Panc1 (cell line): ENCODE data around the gene HAGHL. TPM values are rescaled to one million over a fixed set of nuclear protein-coding genes. Genes with fewer than 3 reads are reported as not detected.

Experiments
- ATAC-seq: fragments of 200-7000 bp; cut with Tn5 transposase; 2 replicates; pipeline ENCODE4 v1.9.1; 2020; ENCODE audit warnings: mild to moderate bottlenecking, moderate library complexity
- BruUV-seq: library from RNA; stranded (reverse); fragments of 400-500 nt; replicated peaks from 2 replicates; lab custom pipeline; 2021; lab: Mats Ljungman, UMichigan
- CTCF ChIA-PET: fragments of 300-600 bp; sonication (Branson Sonifier 250); formaldehyde crosslinking; loops from one replicate; lab custom pipeline; 2022; ENCODE audit warnings: antibody characterized with exemption; lab: Charles Lee
- POLR2A ChIA-PET: fragments of 300-600 bp; sonication (Branson Sonifier 250); formaldehyde crosslinking; loops from one replicate; lab custom pipeline; 2022; ENCODE audit warnings: antibody characterized with exemption; lab: Charles Lee
- DNase-seq: peaks from one replicate; pipeline ENCODE4 v3.0.0-alpha.2; 2010; ENCODE audit warnings: low read depth, low spot score
- H3K27ac ChIP-seq: 2 replicates; pipeline ENCODE4 v1.5.1; 2011; ENCODE audit warnings: mild to moderate bottlenecking, low read length, inconsistent platforms
- H3K27me3 ChIP-seq: fragments of 200-500 bp; sonication (Bioruptor generic); 2 replicates; pipeline ENCODE4 v1.6.0; 2014; ENCODE audit warnings: low read length, inconsistent platforms; ENCODE audit not compliant: control insufficient read depth, insufficient read depth
- H3K36me3 ChIP-seq: fragments of 200-500 bp; sonication (Bioruptor generic); 2 replicates; pipeline ENCODE4 v1.5.1; 2014; ENCODE audit warnings: inconsistent platforms, mild to moderate bottlenecking, low read length, moderate library complexity; ENCODE audit not compliant: control insufficient read depth, insufficient read depth
- H3K4me1 ChIP-seq: 2 replicates; pipeline ENCODE4 v1.5.1; 2011; ENCODE audit warnings: inconsistent platforms, mild to moderate bottlenecking, low read length, moderate library complexity; ENCODE audit not compliant: control insufficient read depth, insufficient read depth
- H3K4me3 ChIP-seq, 2 experiments: 2 replicates each; pipeline ENCODE4 v1.5.1; 2011 to 2012; ENCODE audit warnings: low read depth in 2 of 2, low read length in 2 of 2, mild to moderate bottlenecking in 2 of 2, inconsistent platforms in 1 of 2, moderate library complexity in 1 of 2
- H3K9me3 ChIP-seq: fragments of 200-500 bp; sonication (Bioruptor generic); 2 replicates; pipeline ENCODE4 v1.5.1; 2014; ENCODE audit warnings: low read depth, mild to moderate bottlenecking, inconsistent platforms, low read length, moderate library complexity; ENCODE audit not compliant: control insufficient read depth, insufficient read depth
- CTCF ChIP-seq: fragments of 450-650 bp; IDR thresholded peaks from 2 replicates; pipeline ENCODE4 v1.5.1; 2017; ENCODE audit warnings: mild to moderate bottlenecking
- POLR2AphosphoS5 ChIP-seq: IDR thresholded peaks from 2 replicates; pipeline ENCODE4 v1.6.1; 2012; ENCODE audit warnings: mild to moderate bottlenecking, low read depth, low read length, moderate library complexity
- REST ChIP-seq, 2 experiments: IDR thresholded peaks; 2 replicates each; pipeline ENCODE4 v1.6.1; 2011 to 2012; ENCODE audit warnings: low read depth in 2 of 2, control low read depth in 1 of 2, low read length in 1 of 2, mild to moderate bottlenecking in 1 of 2, moderate library complexity in 1 of 2; ENCODE audit not compliant: insufficient read depth in 1 of 2
- SIN3A ChIP-seq: IDR thresholded peaks from 2 replicates; pipeline ENCODE4 v1.6.1; 2012; ENCODE audit warnings: low read depth, mild to moderate bottlenecking, low read length, moderate library complexity, borderline replicate concordance; ENCODE audit not compliant: insufficient read depth
- TCF7L2 ChIP-seq: IDR thresholded peaks from 2 replicates; pipeline ENCODE4 v1.6.1; 2011; ENCODE audit warnings: mild to moderate bottlenecking, low read depth, low read length, inconsistent platforms
- in situ Hi-C: cut with HindIII; loops from 2 replicates; pipeline ENCODE4 v1.10.0; 2016; ENCODE audit warnings: low sequenced_read_pairs, low pct_unique_long_range_greater_than_20kb
- intact Hi-C: fragments of 100-400 bp; cut with micrococcal nuclease; formaldehyde crosslinking; loops from one replicate; pipeline ENCODE4 v1.10.0; 2022; ENCODE audit not compliant: unreplicated experiment
- total RNA-seq: library from RNA; stranded (reverse); gene quantifications from one replicate; pipeline ENCODE4 v1.2.1, GENCODE V29; 2021; ENCODE audit not compliant: unreplicated experiment

HAGHL gene
- total RNA-seq, 1 experiment from 2014 or later = 41.1 TPM

- no TSS peak for BruUV-seq
- Histone ChIP-seq H3K4me1 (peaks cover under 1% of the 10 kb centered on the region), H3K36me3 (no peaks in the 10 kb centered on the region), H3K9me3 (no peaks in the 10 kb centered on the region), H3K27ac (no peak overlapping the region), H3K4me3 (no peak overlapping the region), H3K27me3 (no peaks in the 10 kb centered on the region)
- ChIA-PET CTCF (no interaction called here), POLR2A (no interaction called here)
- DNase-seq = no peak
- in situ Hi-C loops (no loop called here), intact Hi-C loops (no loop called here)
- TF ChIP-seq POLR2AphosphoS5 (no peak), TCF7L2 (no peak), CTCF (no peak), SIN3A (no peak), REST (IDR thresholded peaks at IDR 0.05; ENCODE audit: insufficient read depth in 1 of 2, low read depth in 2 of 2, low read length in 1 of 2) (no peak)
- peak; percentile 39 for ATAC-seq
These were observed 41.5 kb downstream of the HAGHL start for GRCh38 chr16:768428-768827.

- H3K4me3 ChIP-seq = no peak overlapping the region
These were observed 42.4 kb downstream of the HAGHL start for GRCh38 chr16:769184-769784.

More at GRCh38 chr16:769184-769784, 42.4 kb downstream of the HAGHL start:
- POLR2A ChIA-PET = no interaction called here
- CTCF ChIA-PET = interaction anchor here (0.6 kb wide), 1 partner anchor 275 kb away, joined by 4 read pairs; no protein-coding TSS in a partner anchor
- peak; percentile 44 for ATAC-seq
- no peaks in the 10 kb centered on the region for H3K36me3 ChIP-seq
- no peak for DNase-seq
- no TSS peak for BruUV-seq
- intact Hi-C loops = no loop called here
- no peaks in the 10 kb centered on the region for H3K27me3 ChIP-seq
- H3K27ac ChIP-seq = no peak overlapping the region
- H3K4me1 ChIP-seq = no peaks in the 10 kb centered on the region; the same call in 1 of the 2 replicates
- TF ChIP-seq SIN3A = no peak
- TF ChIP-seq CTCF = no peak
- TF ChIP-seq REST (IDR thresholded peaks at IDR 0.05; ENCODE audit: insufficient read depth in 1 of 2, low read depth in 2 of 2, low read length in 1 of 2) = no peak
- no peak for TF ChIP-seq POLR2AphosphoS5
- TF ChIP-seq TCF7L2 = no peak
- in situ Hi-C loops = no loop called here
- H3K9me3 ChIP-seq = no peaks in the 10 kb centered on the region
